BLaER1 treated with 17β-estradiol and CSF1 and Interleukin-3, amounts not matched to agents 10 nM and 100 nM (cell line): ENCODE measurements around the gene ADAMTS19.
A peak's percentile ranks its signal among the peaks of the same experiment; 100 is the strongest.
"Not testable (repeated sequence)": the region's sequence is repeated elsewhere in the genome, so short reads cannot be mapped to it uniquely, and the experiment has no call there.

ENCODE experiments used
- H3K27ac ChIP-seq, 11 experiments: shearing (Covaris generic); formaldehyde crosslinking; 2 replicates each; pipeline ENCODE4 v1.8.1; 2022
- H3K27me3 ChIP-seq, 11 experiments: shearing (Covaris generic); formaldehyde crosslinking; 2 replicates each; pipeline ENCODE4 v1.8.1; 2022
- H3K36me3 ChIP-seq, 11 experiments: shearing (Covaris generic); formaldehyde crosslinking; 2 replicates each; pipeline ENCODE4 v1.8.1; 2022
- H3K4me1 ChIP-seq, 10 experiments: shearing (Covaris generic); formaldehyde crosslinking; 2 replicates each; pipeline ENCODE4 v1.8.1; 2022
- H3K4me2 ChIP-seq, 11 experiments: shearing (Covaris generic); formaldehyde crosslinking; 2 replicates each; pipeline ENCODE4 v1.8.1; 2022
- H3K4me3 ChIP-seq, 10 experiments: shearing (Covaris generic); formaldehyde crosslinking; 2 replicates each; pipeline ENCODE4 v1.8.1; 2022
- H3K9ac ChIP-seq, 11 experiments: shearing (Covaris generic); formaldehyde crosslinking; 2 replicates each; pipeline ENCODE4 v1.8.1; 2022
- H3K9me3 ChIP-seq, 11 experiments: shearing (Covaris generic); formaldehyde crosslinking; replicated peaks in 1 of 11; 2 replicates each; pipeline ENCODE4 v1.8.1; 2022
- H4K20me1 ChIP-seq, 11 experiments: shearing (Covaris generic); formaldehyde crosslinking; 2 replicates each; pipeline ENCODE4 v1.8.1; 2022
- Cebpa-rat ChIP-seq, 11 experiments: shearing (Covaris generic); IDR thresholded peaks; 2 replicates each; pipeline ENCODE4 v1.8.1; 2022

Gene ADAMTS19

GRCh38 chr5:129617206-129617605 is 157.1 kb downstream of the ADAMTS19 start:
- Histone ChIP-seq H3K4me2 (no peak overlapping the region), H3K9ac (no peak overlapping the region), H3K9me3 (no peaks in the 10 kb centered on the region), H4K20me1 (no peaks in the 10 kb centered on the region), H3K27me3 (no peaks in the 10 kb centered on the region), H3K4me1 (peaks cover 3 to 4% (median 3%) of the 10 kb centered on the region in 10 experiments; a peak in 19 of 20 replicates), H3K27ac (no peak overlapping the region), H3K4me3 (no peak overlapping the region), H3K36me3 (no peaks in the 10 kb centered on the region)
- no peak for TF ChIP-seq Cebpa-rat (IDR thresholded peaks at IDR 0.05)

GRCh38 chr5:129619782-129620181 is 159.7 kb downstream of the ADAMTS19 start:
- H3K36me3 ChIP-seq = no peaks in the 10 kb centered on the region
- no peak for TF ChIP-seq Cebpa-rat (IDR thresholded peaks at IDR 0.05)
- peaks cover 4 to 20% (median 16%) of the 10 kb centered on the region in 10 experiments; a peak in 19 of 20 replicates for H3K4me1 ChIP-seq
- no peaks in the 10 kb centered on the region for H3K27me3 ChIP-seq
- H3K4me3 ChIP-seq = no peak overlapping the region
- H3K9ac ChIP-seq = no peak overlapping the region
- no peak overlapping the region for H3K27ac ChIP-seq
- H3K9me3 ChIP-seq = no peaks in the 10 kb centered on the region
- no peak overlapping the region for H3K4me2 ChIP-seq
- H4K20me1 ChIP-seq = no peaks in the 10 kb centered on the region

- Histone ChIP-seq H3K9ac (no peak overlapping the region), H3K4me2 (peak overlapping the region; percentile 24 to 67 (median 42); a peak in 17 of 22 replicates), H3K36me3 (no peaks in the 10 kb centered on the region), H3K4me1 (peaks cover 4 to 20% (median 16%) of the 10 kb centered on the region in 10 experiments; a peak in 19 of 20 replicates), H3K27me3 (no peaks in the 10 kb centered on the region), H4K20me1 (no peaks in the 10 kb centered on the region), H3K9me3 (0 out of 22 replicates have a peak, but pooled peaks cover 0 to under 1% (median 0%) of the 10 kb centered on the region in 11 experiments), H3K4me3 (no peak overlapping the region), H3K27ac (peak overlapping the region in 1 of 11 experiments; percentile 42; a peak in 3 of 22 replicates)
- TF ChIP-seq Cebpa-rat (IDR thresholded peaks at IDR 0.05) = no peak
These were observed 162.4 kb downstream of the ADAMTS19 start for GRCh38 chr5:129622531-129622930.

GRCh38 chr5:129629575-129629974 is 169.5 kb downstream of the ADAMTS19 start:
- no peaks in the 10 kb centered on the region for H3K36me3 ChIP-seq
- no peak for TF ChIP-seq Cebpa-rat (IDR thresholded peaks at IDR 0.05)
- H4K20me1 ChIP-seq = no peaks in the 10 kb centered on the region
- no peaks in the 10 kb centered on the region for H3K27me3 ChIP-seq
- peaks cover 0 to 7% (median 0%) of the 10 kb centered on the region in 10 experiments; a peak in 3 of 20 replicates for H3K4me1 ChIP-seq
- peak overlapping the region in 4 of 11 experiments; percentile 21 to 30 (median 26); a peak in 3 of 22 replicates for H3K4me2 ChIP-seq
- no peak overlapping the region for H3K9ac ChIP-seq
- no peak overlapping the region for H3K4me3 ChIP-seq
- H3K9me3 ChIP-seq = peaks cover 8 to 16% (median 11%) of the 10 kb centered on the region in 11 experiments; a peak in 19 of 22 replicates
- H3K27ac ChIP-seq = no peak overlapping the region

GRCh38 chr5:129630101-129630500 is 170.0 kb downstream of the ADAMTS19 start:
- H3K27me3 ChIP-seq = no peaks in the 10 kb centered on the region

GRCh38 chr5:129631961-129632360 is 171.9 kb downstream of the ADAMTS19 start:
- TF ChIP-seq Cebpa-rat (IDR thresholded peaks at IDR 0.05) = no peak
- H3K36me3 ChIP-seq = no peaks in the 10 kb centered on the region
- no peak overlapping the region for H3K27ac ChIP-seq
- H3K4me2 ChIP-seq = no peak overlapping the region
- H3K9me3 ChIP-seq = peaks cover 8 to 16% (median 11%) of the 10 kb centered on the region in 11 experiments; a peak in 19 of 22 replicates
- no peak overlapping the region for H3K9ac ChIP-seq
- peaks cover 0 to 7% (median 0%) of the 10 kb centered on the region in 10 experiments; a peak in 3 of 20 replicates for H3K4me1 ChIP-seq
- H3K4me3 ChIP-seq = no peak overlapping the region
- H3K27me3 ChIP-seq = no peaks in the 10 kb centered on the region
- H4K20me1 ChIP-seq = no peaks in the 10 kb centered on the region

More at GRCh38 chr5:129630101-129630500, 170.0 kb downstream of the ADAMTS19 start:
- H3K27ac ChIP-seq = no peak overlapping the region
- no peak overlapping the region for H3K4me3 ChIP-seq
- H3K36me3 ChIP-seq = no peaks in the 10 kb centered on the region
- H3K9me3 ChIP-seq = peaks cover 8 to 16% (median 11%) of the 10 kb centered on the region in 11 experiments; a peak in 19 of 22 replicates
- H3K9ac ChIP-seq = no peak overlapping the region
- no peaks in the 10 kb centered on the region for H4K20me1 ChIP-seq
- H3K4me1 ChIP-seq = peaks cover 0 to 7% (median 0%) of the 10 kb centered on the region in 10 experiments; a peak in 3 of 20 replicates
- no peak for TF ChIP-seq Cebpa-rat (IDR thresholded peaks at IDR 0.05)
- H3K4me2 ChIP-seq = peak overlapping the region in 2 of 11 experiments; percentile 21 to 26; a peak in 1 of 22 replicates

GRCh38 chr5:129637501-129637900 is 177.4 kb downstream of the ADAMTS19 start:
- peaks cover 8 to 16% (median 10%) of the 10 kb centered on the region in 11 experiments; a peak in 19 of 22 replicates for H3K9me3 ChIP-seq

GRCh38 chr5:129639331-129639730 is 179.2 kb downstream of the ADAMTS19 start:
- TF ChIP-seq Cebpa-rat (IDR thresholded peaks at IDR 0.05) = no peak
- no peak overlapping the region for H3K27ac ChIP-seq
- H3K4me1 ChIP-seq = no peaks in the 10 kb centered on the region
- H3K36me3 ChIP-seq = no peaks in the 10 kb centered on the region
- no peaks in the 10 kb centered on the region for H3K27me3 ChIP-seq
- no peaks in the 10 kb centered on the region for H4K20me1 ChIP-seq
- H3K9ac ChIP-seq = no peak overlapping the region
- no peak overlapping the region for H3K4me2 ChIP-seq
- peaks cover 0 to 3% (median 0%) of the 10 kb centered on the region in 11 experiments; a peak in 2 of 22 replicates for H3K9me3 ChIP-seq
- no peak overlapping the region for H3K4me3 ChIP-seq

More at GRCh38 chr5:129637501-129637900, 177.4 kb downstream of the ADAMTS19 start:
- H3K27me3 ChIP-seq, H3K9ac ChIP-seq, H3K36me3 ChIP-seq, H4K20me1 ChIP-seq, H3K27ac ChIP-seq, H3K4me2 ChIP-seq, H3K4me1 ChIP-seq, H3K4me3 ChIP-seq: not testable (repeated sequence)

GRCh38 chr5:129652349-129653056 is 192.4 kb downstream of the ADAMTS19 start:
- Histone ChIP-seq H3K4me1 (no peaks in the 10 kb centered on the region), H3K9me3 (no peaks in the 10 kb centered on the region), H3K9ac (no peak overlapping the region), H3K27ac (no peak overlapping the region), H3K27me3 (no peaks in the 10 kb centered on the region), H4K20me1 (no peaks in the 10 kb centered on the region), H3K4me2 (no peak overlapping the region), H3K4me3 (no peak overlapping the region), H3K36me3 (no peaks in the 10 kb centered on the region)
- TF ChIP-seq Cebpa-rat (IDR thresholded peaks at IDR 0.05) = no peak

- H3K9me3 ChIP-seq = no peaks in the 10 kb centered on the region
- no peak overlapping the region for H3K4me3 ChIP-seq
- no peaks in the 10 kb centered on the region for H3K36me3 ChIP-seq
- no peak for TF ChIP-seq Cebpa-rat (IDR thresholded peaks at IDR 0.05)
- no peaks in the 10 kb centered on the region for H3K4me1 ChIP-seq
- no peak overlapping the region for H3K4me2 ChIP-seq
- H3K9ac ChIP-seq = no peak overlapping the region
- no peaks in the 10 kb centered on the region for H4K20me1 ChIP-seq
- no peak overlapping the region for H3K27ac ChIP-seq
- no peaks in the 10 kb centered on the region for H3K27me3 ChIP-seq
These were observed 192.9 kb downstream of the ADAMTS19 start for GRCh38 chr5:129653057-129653375.
